Heart left ventricle (tissue), 13 donors: ENCODE results near the gene OGT.

Source experiments
- CTCF ChIP-seq, 12 donors: fragments of 200-600 bp; sonication (generic) in 4 of 12; IDR thresholded peaks; one replicate each; pipeline versions ENCODE4 v1.5.0 to v1.8.0; 2018 to 2022; ENCODE audit warnings: antibody characterized with exemption in 12 of 12, mild to moderate bottlenecking in 5 of 12
- POLR2A ChIP-seq, 2 donors: fragments of 450-650 bp; IDR thresholded peaks; one replicate each; pipeline ENCODE4 v1.6.1; 2017; ENCODE audit warnings: antibody characterized with exemption in 2 of 2, mild to moderate bottlenecking in 2 of 2, moderate library complexity in 2 of 2
- donor health status: ischemic (EF 13 %, LVEDD 7.1; RV severe dilation, severe dysfunction).
- donor health status: DM: no; HTN: yes; CAD: no.
- donor health status: DM: no; HTN: no; CAD: no.
- donor health status: ischemic (EF 25% LVEDD 6.9; RV normal size, moderate dysfunction).
- donor health status: ischemic (EF 25% LVEDD 5.7; RV mildly dilated, moderate dysfunction).
- donor health status: ischemic (EF 35%, LVEDD 5.7; RV mildly dilated, moderate dysfunction).
- donor health status: nonischemic (EF 11% LVEDD 7.7; RV severe dilation, severe dysfunction).
- donor health status: DM: yes; HTN: yes; CAD: no.
- donor health status: PGD.
- donor health status: ischemic (EF 29% LVEDD 5.4; RV normal size, mild dysfunction).
- donor health status: nonischemic (EF 23%, LVEDD 6.1; RV moderate dilation, normal function).

GRCh38 chrX:71489540-71489939 is 43.4 kb upstream of the OGT start:
- TF ChIP-seq POLR2A (IDR thresholded peaks at IDR 0.05) (no peak), CTCF (IDR thresholded peaks at IDR 0.05) (no peak)
